Measurements from ENCODE around the gene ZBTB8OS.

ZBTB8OS gene

DNA sequence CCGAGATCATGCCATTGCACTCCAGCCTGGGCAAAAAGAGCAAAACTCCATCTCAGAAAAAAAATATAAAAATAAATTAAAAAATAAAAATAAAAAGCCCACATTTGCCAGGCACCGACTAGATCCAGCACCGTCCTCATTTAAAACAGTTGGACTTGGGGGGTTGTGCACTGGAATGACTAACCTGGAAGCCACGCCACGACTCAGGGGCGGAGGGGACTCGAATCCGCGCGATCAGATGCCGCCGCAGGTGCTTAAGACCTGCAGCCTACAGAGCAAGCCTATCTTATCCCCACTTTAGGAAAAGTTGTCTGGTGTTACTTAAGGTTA lies 38.5 kb downstream of the ZBTB8OS start:
- no peak for DNase-seq (ENCODE audit: low spot score)

GRCh38 chr1:32609180-32609579 lies 41.2 kb downstream of the ZBTB8OS start:
- DNase-seq (ENCODE audit: low spot score): no peak

- DNase-seq (ENCODE audit: low spot score): no peak
Observed at GRCh38 chr1:32606565-32607371, 43.6 kb downstream of the ZBTB8OS start.

DNA sequence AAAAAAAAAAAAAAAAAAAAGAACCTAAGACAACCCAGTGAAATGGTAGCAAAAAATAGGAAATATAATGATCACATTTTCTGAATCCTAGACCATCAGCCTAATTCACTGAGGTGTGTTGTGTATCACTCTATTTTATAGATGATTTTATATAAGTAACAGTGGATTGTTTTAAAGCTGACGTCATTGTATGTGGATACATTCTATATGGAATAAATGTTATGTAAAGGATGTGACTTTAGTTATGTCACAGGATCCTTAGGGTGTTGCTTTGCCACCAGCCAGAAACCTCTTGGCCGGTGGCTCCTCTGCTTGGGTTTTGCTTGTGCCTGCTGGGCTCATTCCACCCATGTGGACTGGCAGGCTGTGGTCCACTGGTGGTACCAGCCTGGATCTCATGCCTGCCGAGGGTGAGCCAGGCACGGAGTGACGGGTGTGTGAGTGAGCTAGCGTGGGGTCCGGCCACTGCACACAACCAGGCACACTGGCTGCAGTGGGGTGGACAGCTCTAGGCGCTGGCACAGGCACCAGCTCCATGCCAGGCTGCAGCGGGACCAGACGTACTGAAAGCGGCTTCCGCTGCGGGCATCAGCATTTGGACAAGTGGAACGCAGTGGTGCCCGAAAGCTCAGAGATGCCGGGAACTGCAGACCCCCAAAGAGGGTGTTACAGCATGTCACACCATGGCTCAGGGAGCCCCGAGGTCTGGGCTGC lies 44.5 kb downstream of the ZBTB8OS start:
- DNase-seq (ENCODE audit: low spot score): no peak

DNA sequence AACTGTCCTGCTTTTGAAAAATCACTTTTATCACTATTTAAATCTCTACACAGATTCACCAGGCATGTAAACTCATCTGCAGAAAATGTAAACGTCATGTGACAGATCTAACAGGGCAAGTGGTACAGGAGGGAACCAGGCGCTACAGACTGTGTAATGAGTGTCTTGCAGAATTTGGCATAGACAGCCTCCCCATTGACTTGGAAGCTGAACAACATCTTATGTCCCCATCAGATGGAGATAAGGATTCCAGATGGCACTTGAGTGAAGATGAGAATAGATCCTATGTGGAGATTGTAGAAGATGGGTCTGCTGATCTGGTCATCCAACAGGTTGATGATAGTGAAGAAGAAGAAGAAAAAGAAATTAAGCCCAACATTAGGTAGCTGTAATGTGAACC lies 50.3 kb downstream of the ZBTB8OS start:
- DNase-seq (ENCODE audit: low spot score): no peak

DNA sequence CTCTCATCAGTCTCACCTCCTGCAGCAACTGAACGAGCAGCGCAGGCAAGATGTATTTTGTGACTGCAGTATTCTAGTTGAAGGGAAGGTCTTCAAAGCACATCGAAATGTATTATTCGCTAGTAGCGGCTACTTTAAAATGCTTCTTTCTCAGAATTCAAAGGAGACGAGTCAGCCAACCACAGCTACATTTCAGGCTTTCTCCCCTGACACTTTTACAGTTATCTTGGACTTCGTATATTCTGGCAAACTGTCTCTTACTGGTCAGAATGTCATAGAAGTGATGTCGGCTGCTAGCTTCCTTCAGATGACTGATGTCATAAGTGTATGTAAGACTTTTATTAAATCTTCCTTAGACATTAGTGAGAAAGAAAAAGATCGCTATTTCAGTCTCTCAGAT lies 57.4 kb downstream of the ZBTB8OS start:
- DNase-seq (ENCODE audit: low spot score): no peak

DNA sequence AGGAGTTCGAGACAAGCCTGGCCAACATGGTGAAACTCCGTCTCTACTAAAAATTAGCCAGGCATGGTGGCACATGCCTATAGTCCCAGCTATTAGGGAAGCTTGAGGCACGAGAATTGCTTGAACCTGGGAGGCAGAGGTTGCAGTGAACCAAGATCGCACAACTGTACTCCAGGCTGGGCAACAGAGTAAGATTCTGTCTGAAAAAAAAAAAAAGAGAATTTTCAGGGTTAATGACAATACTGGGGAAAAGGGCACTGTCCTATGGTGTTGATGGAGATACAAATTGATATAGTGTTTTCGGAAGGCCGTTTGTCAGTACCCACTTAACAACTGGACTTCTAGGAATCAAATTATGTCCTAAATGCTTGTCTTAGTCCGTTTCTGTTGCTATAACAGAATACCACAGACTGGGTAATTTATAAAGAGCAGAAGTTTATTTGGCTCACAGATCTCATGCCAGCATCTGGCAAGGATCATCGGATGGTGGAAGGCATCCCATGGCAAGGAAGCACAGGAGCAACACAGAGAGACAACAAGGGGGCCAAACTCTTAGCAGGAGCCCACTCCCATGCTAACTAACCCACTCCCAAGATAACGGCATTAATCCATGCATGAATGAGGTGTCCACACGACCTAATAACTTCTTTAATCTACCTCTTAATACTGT lies 69.9 kb downstream of the ZBTB8OS start:
- no peak for DNase-seq (ENCODE audit: low spot score)
